Kidney (tissue), 14 donors: Measurements from ENCODE around the gene SBNO2. TPM values are rescaled to one million over a fixed set of nuclear protein-coding genes. Genes with fewer than 3 reads are reported as not detected.

Experiments
- DNase-seq, 5 donors: peaks; one replicate each; pipeline ENCODE4 v3.0.0-alpha.2; 2013 to 2020
- FAIRE-seq: peaks from 2 replicates; lab custom pipeline; 2012; peaks lifted over from hg19 to GRCh38; lab: Jason Lieb, UNC
- H3K27ac ChIP-seq, 2 donors: one replicate each; pipeline ENCODE4 v1.7.0; 2013; ENCODE audit warnings: low read depth in 2 of 2, low read length in 2 of 2, inconsistent platforms in 1 of 2
- H3K27me3 ChIP-seq: one replicate; pipeline ENCODE4 v1.7.1; 2013; ENCODE audit warnings: low read length, inconsistent platforms; ENCODE audit not compliant: control insufficient read depth, insufficient read depth
- H3K36me3 ChIP-seq, 3 donors: one replicate each; pipeline versions ENCODE4 v1.7.0 to v1.7.1; 2013; ENCODE audit warnings: low read length in 3 of 3, control low read depth in 1 of 3, inconsistent platforms in 1 of 3; ENCODE audit not compliant: insufficient read depth in 3 of 3, control insufficient read depth in 2 of 3
- H3K4me1 ChIP-seq, 3 donors: one replicate each; pipeline versions ENCODE4 v1.7.0 to v1.7.1; 2013; ENCODE audit warnings: low read length in 3 of 3, inconsistent platforms in 1 of 3, low read depth in 1 of 3; ENCODE audit not compliant: control insufficient read depth in 2 of 3, insufficient read depth in 2 of 3
- H3K4me3 ChIP-seq, 3 donors: one replicate each; pipeline versions ENCODE4 v1.7.0 to v1.8.1; 2013; ENCODE audit warnings: low read length in 3 of 3, control low read depth in 1 of 3, inconsistent platforms in 1 of 3
- H3K9ac ChIP-seq, 3 donors: one replicate each; pipeline versions ENCODE4 v1.7.0 to v1.7.1; 2013; ENCODE audit warnings: low read length in 3 of 3, control low read depth in 1 of 3, inconsistent platforms in 1 of 3
- H3K9me3 ChIP-seq, 3 donors: one replicate each; pipeline versions ENCODE4 v1.7.0 to v1.7.1; 2013; ENCODE audit warnings: low read length in 3 of 3, control low read depth in 1 of 3, inconsistent platforms in 1 of 3; ENCODE audit not compliant: control insufficient read depth in 2 of 3, insufficient read depth in 1 of 3
- CTCF ChIP-seq: IDR thresholded peaks from 3 replicates; pipeline ENCODE4 v1.5.1; 2012; ENCODE audit warnings: mild to moderate bottlenecking, moderate library complexity, borderline replicate concordance; ENCODE audit not compliant: insufficient read depth; ENCODE audit errors: extremely low read depth
- intact Hi-C: fragments of 100-400 bp; cut with DNase I; formaldehyde crosslinking; loops from one replicate; pipeline ENCODE4 v1.11.1; 2022
- polyA plus RNA-seq: library from polyadenylated mRNA; stranded (reverse); fragments of 350-450 nt; fragmentation: Illumina TruSeq; extraction: RNeasy Lipid Tissue Mini Kit (QIAGEN cat#74804); gene quantifications from one replicate; pipeline ENCODE4 v1.2.3, GENCODE V29; 2014; ENCODE audit warnings: low read depth, low replicate concordance; ENCODE audit not compliant: insufficient read depth
- total RNA-seq: library from RNA; stranded (reverse); fragmentation: NEBNext Ultra II Directional; extraction: Animal tissue kit (Norgen Biotek cat#: 25700); gene quantifications from one replicate; pipeline ENCODE4 v1.2.1, GENCODE V29; 2021
- donor health status: control.
- donor health status: control.
- donor health status: control.
- donor health status: control.
- donor health status: control.
- donor health status: DM: yes; HTN: yes; CAD: no.
- donor health status: Normal renal cell carcinoma (clear cell type).

Gene SBNO2
- total and polyA plus RNA-seq, 2 donors from 2014 or later: 12.2 to 156 TPM

- DNase-seq: peak in 1 of 5 donors; percentile 66
- no peak for FAIRE-seq
These were observed 63.0 kb downstream of the SBNO2 start for GRCh38 chr19:1110809-1111640.

GRCh38 chr19:1109697-1110671 is 64.1 kb downstream of the SBNO2 start:
- H3K4me3 ChIP-seq: no peak overlapping the region
- TF ChIP-seq CTCF: no peak
- H3K9ac ChIP-seq: no peak overlapping the region
- H3K27ac ChIP-seq: no peak overlapping the region
- peak in 1 of 5 donors; percentile 74 for DNase-seq
- H3K9me3 ChIP-seq: no peaks in the 10 kb centered on the region
- peaks cover 0 to 10% (median 4%) of the 10 kb centered on the region in 3 donors for H3K36me3 ChIP-seq
- no peak for FAIRE-seq
- intact Hi-C loops: no loop called here
- peaks cover 0 to 16% (median 0%) of the 10 kb centered on the region in 3 donors for H3K4me1 ChIP-seq
- no peaks in the 10 kb centered on the region for H3K27me3 ChIP-seq

More at GRCh38 chr19:1110809-1111640, 63.0 kb downstream of the SBNO2 start:
- Histone ChIP-seq H3K9me3 (no peaks in the 10 kb centered on the region), H3K9ac (no peak overlapping the region), H3K4me1 (peaks cover 0 to 13% (median 0%) of the 10 kb centered on the region in 3 donors), H3K4me3 (no peak overlapping the region), H3K36me3 (peaks cover 0 to 10% (median 4%) of the 10 kb centered on the region in 3 donors), H3K27me3 (no peaks in the 10 kb centered on the region), H3K27ac (no peak overlapping the region)
- intact Hi-C loops: no loop called here
- TF ChIP-seq CTCF: no peak

- no peak for DNase-seq
These were observed 65.0 kb downstream of the SBNO2 start for GRCh38 chr19:1109032-1109551.

More at GRCh38 chr19:1109032-1109551, 65.0 kb downstream of the SBNO2 start:
- TF ChIP-seq CTCF: no peak
- FAIRE-seq: no peak
- no peak overlapping the region for H3K4me3 ChIP-seq
- H3K9ac ChIP-seq: no peak overlapping the region
- no peaks in the 10 kb centered on the region for H3K9me3 ChIP-seq
- intact Hi-C loops: no loop called here
- peaks cover 0 to 16% (median 0%) of the 10 kb centered on the region in 3 donors for H3K4me1 ChIP-seq
- no peaks in the 10 kb centered on the region for H3K27me3 ChIP-seq
- H3K27ac ChIP-seq: no peak overlapping the region
- peaks cover 0 to 10% (median 2%) of the 10 kb centered on the region in 3 donors for H3K36me3 ChIP-seq
